IMR-90 (cell line): ENCODE data around the gene EXOC4.

Source experiments
- CEBPB ChIP-seq: IDR thresholded peaks from 2 replicates; pipeline ENCODE4 v1.6.1; 2012; ENCODE audit warnings: low read depth, low read length, improper control_type of control experiment
- CTCF ChIP-seq: conservative IDR thresholded peaks from 2 replicates; pipeline ENCODE4 v1.5.1; 2012; ENCODE audit warnings: mild to moderate bottlenecking, low read depth, low read length, improper control_type of control experiment
- FOS ChIP-seq: fragments of 150-350 bp; IDR thresholded peaks from 2 replicates; pipeline ENCODE4 v1.6.1; 2016; ENCODE audit warnings: low read depth, low read length
- MAFK ChIP-seq: IDR thresholded peaks from 2 replicates; pipeline ENCODE4 v1.6.1; 2012; ENCODE audit warnings: low read depth, low read length, improper control_type of control experiment
- MAZ ChIP-seq: IDR thresholded peaks from 2 replicates; pipeline ENCODE4 v1.6.1; 2012; ENCODE audit warnings: low read depth, mild to moderate bottlenecking, low read length, improper control_type of control experiment, moderate library complexity, borderline replicate concordance
- MXI1 ChIP-seq: IDR thresholded peaks from 2 replicates; pipeline ENCODE4 v1.6.1; 2012; ENCODE audit warnings: low read depth, mild to moderate bottlenecking, low read length, moderate library complexity, borderline replicate concordance
- NFE2L2 ChIP-seq: fragments of 150-350 bp; IDR thresholded peaks from 2 replicates; pipeline ENCODE4 v1.6.1; 2016; ENCODE audit warnings: low read depth, mild to moderate bottlenecking, low read length
- POLR2A ChIP-seq: IDR thresholded peaks from 2 replicates; pipeline ENCODE4 v1.6.1; 2012; ENCODE audit warnings: mild to moderate bottlenecking, low read depth, low read length
- RAD21 ChIP-seq: IDR thresholded peaks from 2 replicates; pipeline ENCODE4 v1.6.1; 2012; ENCODE audit warnings: low read length, improper control_type of control experiment
- RCOR1 ChIP-seq: IDR thresholded peaks from 2 replicates; pipeline ENCODE4 v1.6.1; 2012; ENCODE audit warnings: mild to moderate bottlenecking, low read length, improper control_type of control experiment; ENCODE audit not compliant: insufficient replicate concordance
- RFX5 ChIP-seq: IDR thresholded peaks from 2 replicates; pipeline ENCODE4 v1.8.0; 2012; ENCODE audit warnings: low read depth, mild to moderate bottlenecking, low read length, moderate library complexity
- USF2 ChIP-seq: fragments of 150-350 bp; IDR thresholded peaks from 2 replicates; pipeline ENCODE4 v1.6.1; 2017; ENCODE audit warnings: mild to moderate bottlenecking, antibody characterized with exemption, low read length, low read depth

- TF ChIP-seq CTCF (no peak), POLR2A (no peak), RCOR1 (no peak), MAFK (no peak), RFX5 (no peak), FOS (no peak), RAD21 (no peak), USF2 (no peak), MXI1 (no peak), MAZ (no peak), CEBPB (no peak), NFE2L2 (no peak)
Observed at GRCh38 chr7:133275008-133275407, 22.1 kb downstream of the EXOC4 start.
